Endothelial cell of umbilical vein (primary cell): ENCODE results near the gene TPM2. TPM values are rescaled to one million over a fixed set of nuclear protein-coding genes. Genes with fewer than 3 reads are reported as not detected.

Experiments
- BruUV-seq: library from RNA; stranded (reverse); fragments of 400-500 nt; replicated peaks from 2 replicates; lab custom pipeline; 2021; lab: Mats Ljungman, UMichigan
- CTCF ChIA-PET: fragments of 300-600, 350-600 bp; sonication (Branson Sonifier 250); formaldehyde crosslinking; loops from one replicate; lab custom pipeline; 2021; ENCODE audit warnings: antibody characterized with exemption, inconsistent platforms; lab: Charles Lee
- POLR2A ChIA-PET: fragments of 300-600, 350-600 bp; sonication (Branson Sonifier 250); formaldehyde crosslinking; loops from one replicate; lab custom pipeline; 2021; ENCODE audit warnings: antibody characterized with exemption, inconsistent platforms; lab: Charles Lee
- DNase-seq: peaks from one replicate; pipeline ENCODE4 v3.0.0-alpha.2; 2011; ENCODE audit warnings: low read depth, low spot score
- FAIRE-seq: peaks from 2 replicates; lab custom pipeline; 2011; peaks lifted over from hg19 to GRCh38; lab: Jason Lieb, UNC
- H2AFZ ChIP-seq: 2 replicates; pipeline ENCODE4 v1.6.0; 2012; ENCODE audit warnings: low read depth, low read length, control low read depth, inconsistent platforms
- H3K27ac ChIP-seq: 2 replicates; pipeline ENCODE4 v1.5.1; 2011; ENCODE audit warnings: low read depth, mild to moderate bottlenecking, control low read depth, low read length, moderate library complexity; ENCODE audit not compliant: insufficient read depth
- H3K27me3 ChIP-seq, 2 experiments: 2 replicates each; pipeline versions ENCODE4 v1.6.0 to v1.6.1; 2011; ENCODE audit warnings: low read length in 2 of 2, mixed read lengths in 1 of 2; ENCODE audit not compliant: control insufficient read depth in 2 of 2, insufficient read depth in 2 of 2
- H3K36me3 ChIP-seq, 2 experiments: 2 replicates in 1 of 2; 3 replicates in 1 of 2; pipeline ENCODE4 v1.5.1; 2011; ENCODE audit warnings: low read length in 2 of 2, mild to moderate bottlenecking in 1 of 2, moderate library complexity in 1 of 2; ENCODE audit not compliant: control insufficient read depth in 2 of 2, insufficient read depth in 2 of 2; ENCODE audit errors: extremely low read depth in 1 of 2
- H3K4me1 ChIP-seq: 3 replicates; pipeline ENCODE4 v1.5.1; 2011; ENCODE audit warnings: mild to moderate bottlenecking, low read length; ENCODE audit not compliant: control insufficient read depth, insufficient read depth; ENCODE audit errors: extremely low read depth
- H3K4me2 ChIP-seq: 2 replicates; pipeline ENCODE4 v1.6.1; 2011; ENCODE audit warnings: low read length, control low read depth, mixed read lengths; ENCODE audit not compliant: insufficient read depth
- H3K4me3 ChIP-seq, 3 experiments: fragments of 200-600 bp in 1 of 3; sonication (generic), shearing (Covaris generic) in 1 of 3; replicated peaks in 1 of 3; 2 replicates each; pipeline ENCODE4 v1.5.1; 2011 to 2016; ENCODE audit warnings: control low read depth in 3 of 3, low read length in 3 of 3, mild to moderate bottlenecking in 2 of 3, inconsistent platforms in 1 of 3, low read depth in 1 of 3, moderate library complexity in 1 of 3; ENCODE audit not compliant: insufficient read depth in 1 of 3
- H3K79me2 ChIP-seq: 2 replicates; pipeline ENCODE4 v1.6.0; 2012; ENCODE audit warnings: low read length, inconsistent platforms; ENCODE audit not compliant: control insufficient read depth, insufficient read depth
- H3K9ac ChIP-seq: replicated peaks from 2 replicates; pipeline ENCODE3; 2011; ENCODE audit warnings: low read length, control low read depth; ENCODE audit not compliant: insufficient read depth; ENCODE audit errors: extremely low read depth
- H3K9me1 ChIP-seq: replicated peaks from 3 replicates; pipeline ENCODE4 v1.6.0; 2011; ENCODE audit warnings: mild to moderate bottlenecking, low read length; ENCODE audit not compliant: control insufficient read depth, insufficient read depth; ENCODE audit errors: extremely low read depth
- H3K9me3 ChIP-seq: replicated peaks from 2 replicates; pipeline ENCODE4 v1.5.1; 2012; ENCODE audit warnings: low read length, inconsistent platforms; ENCODE audit not compliant: control insufficient read depth, insufficient read depth
- H4K20me1 ChIP-seq: replicated peaks from 2 replicates; pipeline ENCODE3; 2011; ENCODE audit warnings: mild to moderate bottlenecking, low read length; ENCODE audit not compliant: control insufficient read depth, insufficient read depth; ENCODE audit errors: extremely low read depth
- EZH2 ChIP-seq: IDR thresholded peaks from 2 replicates; pipeline ENCODE4 v1.6.1; 2012; ENCODE audit warnings: borderline replicate concordance, low read depth, mild to moderate bottlenecking, moderate library complexity, low read length, inconsistent platforms; ENCODE audit not compliant: severe bottlenecking
- FOS ChIP-seq: IDR thresholded peaks from 2 replicates; pipeline ENCODE4 v1.6.1; 2011; ENCODE audit warnings: mild to moderate bottlenecking, low read length, moderate library complexity, borderline replicate concordance; ENCODE audit not compliant: insufficient read depth
- MAX ChIP-seq: IDR thresholded peaks from 2 replicates; pipeline ENCODE4 v1.6.1; 2011; ENCODE audit not compliant: insufficient read depth, insufficient read length
- MYC ChIP-seq: IDR thresholded peaks from one replicate; pipeline ENCODE4 v1.6.1; 2011; ENCODE audit warnings: mild to moderate bottlenecking, low read depth, low read length
- POLR2A ChIP-seq: IDR thresholded peaks from 2 replicates; pipeline ENCODE4 v1.6.1; 2012; ENCODE audit warnings: low read depth, mild to moderate bottlenecking, control low read depth, low read length
- POLR2AphosphoS5 ChIP-seq: IDR thresholded peaks from 2 replicates; pipeline ENCODE4 v1.6.1; 2012; ENCODE audit warnings: low read depth, mild to moderate bottlenecking, control low read depth, low read length, moderate library complexity; ENCODE audit not compliant: insufficient read depth
- dilution Hi-C: fragments of 300-500 bp; cut with MboI; formaldehyde crosslinking; loops from one replicate; pipeline ENCODE4 v1.15.0; 2019; ENCODE audit warnings: low sequenced_read_pairs; ENCODE audit not compliant: extremely low pct_ligation_motif_present
- intact Hi-C: fragments of 100-400 bp; cut with micrococcal nuclease; formaldehyde crosslinking; loops from one replicate; pipeline ENCODE4 v1.10.0; 2022
- polyA plus RNA-seq, 4 experiments: library from polyadenylated mRNA; depleted of rRNA in 3 of 4; stranded (reverse) in 3 of 4; unstranded in 1 of 4; fragments of >200 nt; gene quantifications; 2 replicates each; pipeline versions ENCODE4 v1.2.1 to v1.2.3, GENCODE V29; 2011 to 2012; ENCODE audit warnings: missing spikeins in 1 of 4
- total RNA-seq: library from RNA; stranded (reverse); gene quantifications from 2 replicates; pipeline ENCODE4 v1.2.3, GENCODE V29; 2021
- TF ChIP-seq, protein P1 (sequence below), 2 donors: IDR thresholded peaks; 1 replicate in 1 of 2; 2 replicates in 1 of 2; pipeline ENCODE4 v1.5.1; 2011; ENCODE audit warnings: low read length in 2 of 2, mild to moderate bottlenecking in 2 of 2, moderate library complexity in 2 of 2, control low read depth in 1 of 2, inconsistent platforms in 1 of 2, low read depth in 1 of 2; ENCODE audit not compliant: insufficient read depth in 1 of 2; ENCODE audit errors: extremely low read depth in 1 of 2

Gene TPM2
- total and polyA plus RNA-seq, 2 donors (not counting 3 experiments of a cell fraction or from before 2014, with no cell fraction given): 144 to 279 TPM

- TF ChIP-seq POLR2A: peak; percentile 30
- TF ChIP-seq, protein P1, sequence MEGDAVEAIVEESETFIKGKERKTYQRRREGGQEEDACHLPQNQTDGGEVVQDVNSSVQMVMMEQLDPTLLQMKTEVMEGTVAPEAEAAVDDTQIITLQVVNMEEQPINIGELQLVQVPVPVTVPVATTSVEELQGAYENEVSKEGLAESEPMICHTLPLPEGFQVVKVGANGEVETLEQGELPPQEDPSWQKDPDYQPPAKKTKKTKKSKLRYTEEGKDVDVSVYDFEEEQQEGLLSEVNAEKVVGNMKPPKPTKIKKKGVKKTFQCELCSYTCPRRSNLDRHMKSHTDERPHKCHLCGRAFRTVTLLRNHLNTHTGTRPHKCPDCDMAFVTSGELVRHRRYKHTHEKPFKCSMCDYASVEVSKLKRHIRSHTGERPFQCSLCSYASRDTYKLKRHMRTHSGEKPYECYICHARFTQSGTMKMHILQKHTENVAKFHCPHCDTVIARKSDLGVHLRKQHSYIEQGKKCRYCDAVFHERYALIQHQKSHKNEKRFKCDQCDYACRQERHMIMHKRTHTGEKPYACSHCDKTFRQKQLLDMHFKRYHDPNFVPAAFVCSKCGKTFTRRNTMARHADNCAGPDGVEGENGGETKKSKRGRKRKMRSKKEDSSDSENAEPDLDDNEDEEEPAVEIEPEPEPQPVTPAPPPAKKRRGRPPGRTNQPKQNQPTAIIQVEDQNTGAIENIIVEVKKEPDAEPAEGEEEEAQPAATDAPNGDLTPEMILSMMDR (IDR thresholded peaks at IDR 0.05; ENCODE audit: extremely low read depth in 1 of 2, insufficient read depth in 1 of 2, low read depth in 1 of 2, low read length in 2 of 2): peak; percentile 86 to 94
- TF ChIP-seq MYC: no peak
- Histone ChIP-seq H4K20me1 (no peaks in the 10 kb centered on the region), H3K4me3 (no peak overlapping the region), H3K27ac (no peak overlapping the region), H3K9me1 (no peaks in the 10 kb centered on the region), H3K4me1 (no peaks in the 10 kb centered on the region), H2AFZ (no peak overlapping the region), H3K27me3 (no peaks in the 10 kb centered on the region), H3K4me2 (no peak overlapping the region), H3K36me3 (peaks cover 42 to 53% of the 10 kb centered on the region in 2 experiments), H3K9me3 (no peaks in the 10 kb centered on the region), H3K9ac (no peak overlapping the region), H3K79me2 (no peaks in the 10 kb centered on the region)
- dilution Hi-C loops: no loop called here
- no TSS peak for BruUV-seq
- CTCF ChIA-PET: interaction anchor here (0.7 to 13.5 kb wide), 36 partner anchors 9 to 216 kb away, joined by 3 to 227 read pairs (median 6); partner anchors contain the start of genes ARHGEF39, CA9, CCDC107 and CREB3
- POLR2A ChIA-PET: interaction anchor here (1.4 kb wide), 1 partner anchor 31 kb away, joined by 6 read pairs; no protein-coding TSS in a partner anchor
- intact Hi-C loops: loop anchor here (1.0 kb wide), 2 partner anchors 38 to 49 kb away; partner anchors contain the start of genes CCDC107 and RMRP
- FAIRE-seq: peak; percentile 81
- DNase-seq: peak; percentile 59
Observed at GRCh38 chr9:35696520-35697215, 6.9 kb upstream of the TPM2 start.

GRCh38 chr9:35695943-35696401 lies 6.2 kb upstream of the TPM2 start:
- BruUV-seq: no TSS peak
- no peak for DNase-seq
- Histone ChIP-seq H3K36me3 (peaks cover 41 to 46% of the 10 kb centered on the region in 2 experiments), H3K4me1 (peaks cover 4% of the 10 kb centered on the region), H3K27me3 (no peaks in the 10 kb centered on the region), H3K4me3 (no peak overlapping the region), H3K79me2 (no peaks in the 10 kb centered on the region), H4K20me1 (no peaks in the 10 kb centered on the region), H3K9me1 (no peaks in the 10 kb centered on the region), H3K4me2 (no peak overlapping the region), H3K9me3 (no peaks in the 10 kb centered on the region), H2AFZ (no peak overlapping the region), H3K27ac (no peak overlapping the region), H3K9ac (no peak overlapping the region)
- TF ChIP-seq, protein P1 (IDR thresholded peaks at IDR 0.05; ENCODE audit: extremely low read depth in 1 of 2, insufficient read depth in 1 of 2, low read depth in 1 of 2, low read length in 2 of 2): no peak
- TF ChIP-seq MYC: no peak
- TF ChIP-seq POLR2A: no peak
- TF ChIP-seq POLR2AphosphoS5: no peak
- TF ChIP-seq FOS: no peak
- no peak for TF ChIP-seq EZH2
- TF ChIP-seq MAX: no peak
- ChIA-PET CTCF (interaction anchor here (0.9 to 13.5 kb wide), 30 partner anchors 8 to 215 kb away, joined by 3 to 227 read pairs (median 8); partner anchors contain the start of genes ARHGEF39, CCDC107, CREB3 and RMRP), POLR2A (interaction anchor here (1.4 kb wide), 1 partner anchor 32 kb away, joined by 6 read pairs; no protein-coding TSS in a partner anchor)
- no peak for FAIRE-seq
- dilution Hi-C loops (no loop called here), intact Hi-C loops (loop anchor here (1.0 kb wide), 2 partner anchors 38 to 49 kb away; partner anchors contain the start of genes CCDC107 and RMRP)
